ENCODE results near the gene ATP8B4. TPM values are rescaled to one million over a fixed set of nuclear protein-coding genes. Genes with fewer than 3 reads are reported as not detected.

The ATP8B4 gene
- polyA plus RNA-seq, 3 donors: 6.1 to 9.6 (median 6.8) TPM

- H3K4me1 Mint-ChIP-seq: no peaks in the 10 kb centered on the region
- no peaks in the 10 kb centered on the region for H3K4me1 ChIP-seq (ENCODE audit: control insufficient read depth in 1 of 2, insufficient read depth in 2 of 2, low read length in 2 of 2)
- peaks cover 42 to 71% of the 10 kb centered on the region in 2 donors for H3K36me3 Mint-ChIP-seq
- no peak overlapping the region for H3K9ac ChIP-seq (ENCODE audit: insufficient read depth, low read length, poor library complexity, severe bottlenecking)
- H3K4me2 ChIP-seq (replicated peaks; ENCODE audit: extremely low read depth, low read length, poor library complexity, severe bottlenecking): no peak overlapping the region
- no peak for TF ChIP-seq CTCF (IDR thresholded peaks at IDR 0.05)
- peaks cover 17 to 18% of the 10 kb centered on the region in 2 donors for H3K9me3 ChIP-seq (replicated peaks in 1 of 2; ENCODE audit: control insufficient read depth in 1 of 2, insufficient read depth in 1 of 2, low read length in 2 of 2)
- H3K27ac Mint-ChIP-seq: no peak overlapping the region
- H3K4me3 Mint-ChIP-seq: no peak overlapping the region
- no peak overlapping the region for H3K27ac ChIP-seq (ENCODE audit: low read depth in 1 of 2, low read length in 2 of 2)
- no CpG with 5 or more reads among the region's 3 CpGs for WGBS (ENCODE audit: insufficient coverage)
- H3K27me3 Mint-ChIP-seq (ENCODE audit: low read depth in 3 of 3): peaks cover 0 to 2% (median 0%) of the 10 kb centered on the region in 3 donors
- no peaks in the 10 kb centered on the region for H3K27me3 ChIP-seq (ENCODE audit: control insufficient read depth in 2 of 2, insufficient read depth in 2 of 2, low read length in 2 of 2)
- intact Hi-C loops (cut with micrococcal nuclease): no loop called here
- H4K20me1 ChIP-seq (ENCODE audit: insufficient read depth, low read length): no peaks in the 10 kb centered on the region
- H3K36me3 ChIP-seq (replicated peaks in 1 of 2; ENCODE audit: control insufficient read depth in 1 of 2, insufficient read depth in 2 of 2, low read length in 2 of 2): peaks cover 21 to 84% of the 10 kb centered on the region in 2 donors
- H2AFZ ChIP-seq (ENCODE audit: insufficient read depth, low read depth, low read length, poor library complexity, severe bottlenecking): no peak overlapping the region
- peaks cover 3% of the 10 kb centered on the region for H3K79me2 ChIP-seq (ENCODE audit: insufficient read depth, low read length)
- no peak for DNase-seq
- H3K4me3 ChIP-seq (replicated peaks in 1 of 3; ENCODE audit: low read depth in 2 of 3, low read length in 3 of 3): no peak overlapping the region
- peaks cover 13 to 27% (median 20%) of the 10 kb centered on the region in 7 donors for H3K9me3 Mint-ChIP-seq
Observed at GRCh38 chr15:49962044-49962602, 156.9 kb downstream of the ATP8B4 start.

GRCh38 chr15:49953421-49953820, 165.6 kb downstream of the ATP8B4 start:
- Histone ChIP-seq H4K20me1 (ENCODE audit: insufficient read depth, low read length) (no peaks in the 10 kb centered on the region), H3K9ac (ENCODE audit: insufficient read depth, low read length, poor library complexity, severe bottlenecking) (no peak overlapping the region), H3K79me2 (ENCODE audit: insufficient read depth, low read length) (no peaks in the 10 kb centered on the region), H3K4me3 (replicated peaks in 1 of 3; ENCODE audit: low read depth in 2 of 3, low read length in 3 of 3) (no peak overlapping the region), H3K9me3 (replicated peaks in 1 of 2; ENCODE audit: control insufficient read depth in 1 of 2, insufficient read depth in 1 of 2, low read length in 2 of 2) (peaks cover 17 to 34% of the 10 kb centered on the region in 2 donors), H3K36me3 (replicated peaks in 1 of 2; ENCODE audit: control insufficient read depth in 1 of 2, insufficient read depth in 2 of 2, low read length in 2 of 2) (peaks cover 32 to 48% of the 10 kb centered on the region in 2 donors), H3K4me2 (replicated peaks; ENCODE audit: extremely low read depth, low read length, poor library complexity, severe bottlenecking) (no peak overlapping the region), H3K27me3 (ENCODE audit: control insufficient read depth in 2 of 2, insufficient read depth in 2 of 2, low read length in 2 of 2) (no peaks in the 10 kb centered on the region), H3K27ac (ENCODE audit: low read depth in 1 of 2, low read length in 2 of 2) (no peak overlapping the region), H2AFZ (ENCODE audit: insufficient read depth, low read depth, low read length, poor library complexity, severe bottlenecking) (no peak overlapping the region), H3K4me1 (ENCODE audit: control insufficient read depth in 1 of 2, insufficient read depth in 2 of 2, low read length in 2 of 2) (no peaks in the 10 kb centered on the region)
- Mint-ChIP-seq H3K36me3 (peaks cover 38 to 55% of the 10 kb centered on the region in 2 donors), H3K4me3 (no peak overlapping the region), H3K27ac (no peak overlapping the region), H3K27me3 (ENCODE audit: low read depth in 3 of 3) (peaks cover 0 to 2% (median 0%) of the 10 kb centered on the region in 3 donors), H3K9me3 (peaks cover 18 to 39% (median 29%) of the 10 kb centered on the region in 7 donors), H3K4me1 (no peaks in the 10 kb centered on the region)
- TF ChIP-seq CTCF (IDR thresholded peaks at IDR 0.05): no peak
- no peak for DNase-seq
- intact Hi-C loops (cut with micrococcal nuclease): no loop called here
- 70% methylated on average over 3 of the region's 3 CpGs for WGBS (ENCODE audit: insufficient coverage)

Measured in CD14-positive monocyte (primary cell).